Right atrium auricular region (tissue), 2 donors: ENCODE data around the gene PHTF2. TPM values are rescaled to one million over a fixed set of nuclear protein-coding genes. Genes with fewer than 3 reads are reported as not detected.

Experiments
- DNase-seq: peaks from one replicate; pipeline ENCODE4 v3.0.0-alpha.2; 2019; ENCODE audit warnings: low spot score
- H3K27ac ChIP-seq, 2 donors: fragments of 200-600 bp; sonication (generic); 1 replicate in 1 of 2; 2 replicates in 1 of 2; pipeline ENCODE4 v1.5.1; 2016 to 2019
- H3K27me3 ChIP-seq, 2 donors: fragments of 200-600 bp; sonication (generic); one replicate each; pipeline versions ENCODE4 v1.5.1 to v1.6.0; 2017 to 2019
- H3K36me3 ChIP-seq: fragments of 200-600 bp; sonication (generic); one replicate; pipeline ENCODE4 v1.5.1; 2016
- H3K4me1 ChIP-seq, 2 donors: fragments of 200-600 bp; sonication (generic); one replicate each; pipeline versions ENCODE4 v1.5.1 to v1.6.0; 2017 to 2019
- H3K4me3 ChIP-seq, 2 donors: fragments of 200-600 bp; sonication (generic); 1 replicate in 1 of 2; 2 replicates in 1 of 2; pipeline ENCODE4 v1.5.1; 2017 to 2019; ENCODE audit warnings: mild to moderate bottlenecking in 1 of 2, moderate library complexity in 1 of 2
- H3K9me3 ChIP-seq, 2 donors: fragments of 200-600 bp; sonication (generic); one replicate each; pipeline ENCODE4 v1.5.1; 2019
- total RNA-seq, 2 donors: library from RNA; depleted of rRNA; stranded (reverse); fragments of >200 nt; gene quantifications; one replicate each; pipeline ENCODE4 v1.1.0, GENCODE V29; 2016
- TF ChIP-seq, protein P1 (sequence below), 2 donors: fragments of 200-600 bp; sonication (generic); IDR thresholded peaks; one replicate each; pipeline ENCODE4 v1.5.1; 2019; ENCODE audit warnings: antibody characterized with exemption in 2 of 2

The PHTF2 gene
- total RNA-seq, 2 donors from 2014 or later = 14.3 to 31.6 TPM

- peaks cover 0 to 23% of the 10 kb centered on the region in 2 donors for H3K4me1 ChIP-seq
- no peak overlapping the region for H3K27ac ChIP-seq
These were observed 2.2 kb downstream of the PHTF2 start for GRCh38 chr7:77800730-77801129.

GRCh38 chr7:77802557-77803405, 4.2 kb downstream of the PHTF2 start:
- Histone ChIP-seq H3K36me3 (no peaks in the 10 kb centered on the region), H3K27ac (no peak overlapping the region), H3K4me1 (peaks cover 0 to 9% of the 10 kb centered on the region in 2 donors), H3K27me3 (no peaks in the 10 kb centered on the region), H3K4me3 (no peak overlapping the region), H3K9me3 (peaks cover 0 to 22% of the 10 kb centered on the region in 2 donors)
- no peak for DNase-seq
- TF ChIP-seq, protein P1, sequence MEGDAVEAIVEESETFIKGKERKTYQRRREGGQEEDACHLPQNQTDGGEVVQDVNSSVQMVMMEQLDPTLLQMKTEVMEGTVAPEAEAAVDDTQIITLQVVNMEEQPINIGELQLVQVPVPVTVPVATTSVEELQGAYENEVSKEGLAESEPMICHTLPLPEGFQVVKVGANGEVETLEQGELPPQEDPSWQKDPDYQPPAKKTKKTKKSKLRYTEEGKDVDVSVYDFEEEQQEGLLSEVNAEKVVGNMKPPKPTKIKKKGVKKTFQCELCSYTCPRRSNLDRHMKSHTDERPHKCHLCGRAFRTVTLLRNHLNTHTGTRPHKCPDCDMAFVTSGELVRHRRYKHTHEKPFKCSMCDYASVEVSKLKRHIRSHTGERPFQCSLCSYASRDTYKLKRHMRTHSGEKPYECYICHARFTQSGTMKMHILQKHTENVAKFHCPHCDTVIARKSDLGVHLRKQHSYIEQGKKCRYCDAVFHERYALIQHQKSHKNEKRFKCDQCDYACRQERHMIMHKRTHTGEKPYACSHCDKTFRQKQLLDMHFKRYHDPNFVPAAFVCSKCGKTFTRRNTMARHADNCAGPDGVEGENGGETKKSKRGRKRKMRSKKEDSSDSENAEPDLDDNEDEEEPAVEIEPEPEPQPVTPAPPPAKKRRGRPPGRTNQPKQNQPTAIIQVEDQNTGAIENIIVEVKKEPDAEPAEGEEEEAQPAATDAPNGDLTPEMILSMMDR (IDR thresholded peaks at IDR 0.05) = no peak

More at GRCh38 chr7:77800730-77801129, 2.2 kb downstream of the PHTF2 start:
- Histone ChIP-seq H3K4me3 (no peak overlapping the region), H3K36me3 (no peaks in the 10 kb centered on the region), H3K9me3 (peaks cover 0 to 2% of the 10 kb centered on the region in 2 donors), H3K27me3 (no peaks in the 10 kb centered on the region)
- TF ChIP-seq, protein P1 (IDR thresholded peaks at IDR 0.05) = no peak
- DNase-seq = no peak

GRCh38 chr7:77806425-77806824, 7.9 kb downstream of the PHTF2 start:
- Histone ChIP-seq H3K4me3 (no peak overlapping the region), H3K4me1 (no peaks in the 10 kb centered on the region)
- TF ChIP-seq, protein P1 (IDR thresholded peaks at IDR 0.05) = no peak

DNA sequence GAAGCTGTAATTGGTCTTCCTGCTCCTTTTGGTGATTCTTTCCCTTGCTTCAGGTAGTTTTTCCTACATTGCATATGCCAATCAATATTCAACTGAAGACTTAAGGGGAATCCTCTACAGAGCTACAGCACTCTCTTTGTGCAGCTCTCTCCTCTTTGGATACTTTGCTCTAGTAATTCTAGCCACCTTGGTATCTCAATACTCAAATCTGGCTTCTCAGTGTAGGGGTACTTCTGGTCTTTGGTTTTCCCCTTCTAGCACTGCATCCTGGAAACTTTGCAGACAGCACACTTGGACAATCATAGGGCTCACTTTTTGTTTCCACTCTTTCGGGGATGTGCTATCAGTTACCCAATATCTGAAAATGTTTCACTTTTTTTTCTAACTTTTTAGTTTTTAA, 9.9 kb downstream of the PHTF2 start:
- TF ChIP-seq, protein P1 (IDR thresholded peaks at IDR 0.05) = no peak

More at GRCh38 chr7:77806425-77806824, 7.9 kb downstream of the PHTF2 start:
- no peak for DNase-seq
- Histone ChIP-seq H3K27me3 (no peaks in the 10 kb centered on the region), H3K27ac (no peak overlapping the region), H3K9me3 (peaks cover 3 to 27% of the 10 kb centered on the region in 2 donors), H3K36me3 (no peaks in the 10 kb centered on the region)

GRCh38 chr7:77811516-77812289, 13.1 kb downstream of the PHTF2 start:
- Histone ChIP-seq H3K4me1 (peaks cover 0 to 3% of the 10 kb centered on the region in 2 donors), H3K4me3 (no peak overlapping the region), H3K27ac (no peak overlapping the region), H3K36me3 (no peaks in the 10 kb centered on the region), H3K9me3 (peaks cover 3 to 15% of the 10 kb centered on the region in 2 donors), H3K27me3 (no peaks in the 10 kb centered on the region)
- DNase-seq = no peak
- TF ChIP-seq, protein P1 (IDR thresholded peaks at IDR 0.05) = no peak

More for the DNA sequence above, 9.9 kb downstream of the PHTF2 start:
- no peak overlapping the region for H3K4me3 ChIP-seq
- H3K9me3 ChIP-seq = peaks cover 3 to 27% of the 10 kb centered on the region in 2 donors
- no peaks in the 10 kb centered on the region for H3K27me3 ChIP-seq
- no peak overlapping the region for H3K27ac ChIP-seq
- H3K36me3 ChIP-seq = no peaks in the 10 kb centered on the region
- no peak for DNase-seq
- H3K4me1 ChIP-seq = peaks cover 0 to 3% of the 10 kb centered on the region in 2 donors
